H9 (cell line): ENCODE results near the gene OXCT1. TPM values are rescaled to one million over a fixed set of nuclear protein-coding genes. Genes with fewer than 3 reads are reported as not detected.

Experiments used
- DNase-seq: peaks from one replicate; pipeline ENCODE4 v3.0.0-alpha.2; 2017
- H2AFZ ChIP-seq: one replicate; pipeline ENCODE4 v1.6.1; 2013; ENCODE audit warnings: mild to moderate bottlenecking, low read length, control low read depth, moderate library complexity
- H2AK5ac ChIP-seq: 2 replicates; pipeline ENCODE4 v1.6.1; 2013; ENCODE audit warnings: low read length, control low read depth, mixed read lengths; ENCODE audit not compliant: insufficient read length
- H2BK120ac ChIP-seq: one replicate; pipeline ENCODE4 v1.6.1; 2013; ENCODE audit warnings: low read depth, mild to moderate bottlenecking, low read length, control low read depth, inconsistent platforms; ENCODE audit not compliant: poor library complexity, severe bottlenecking
- H2BK12ac ChIP-seq: 2 replicates; pipeline ENCODE4 v1.6.1; 2013; ENCODE audit warnings: low read length, control low read depth, mixed read lengths, low read depth; ENCODE audit not compliant: insufficient read length
- H2BK15ac ChIP-seq: 2 replicates; pipeline ENCODE4 v1.6.1; 2013; ENCODE audit warnings: low read depth, low read length, control low read depth
- H2BK20ac ChIP-seq: one replicate; pipeline ENCODE4 v1.6.1; 2013; ENCODE audit warnings: low read depth, mild to moderate bottlenecking, low read length, control low read depth, inconsistent platforms; ENCODE audit not compliant: poor library complexity, severe bottlenecking
- H2BK5ac ChIP-seq: 2 replicates; pipeline ENCODE4 v1.6.1; 2013; ENCODE audit warnings: low read length, control low read depth, mixed read lengths; ENCODE audit not compliant: insufficient read length
- H3K14ac ChIP-seq: 2 replicates; pipeline ENCODE4 v1.6.1; 2013; ENCODE audit warnings: low read length, control low read depth; ENCODE audit not compliant: insufficient read depth
- H3K18ac ChIP-seq: 2 replicates; pipeline ENCODE4 v1.6.1; 2013; ENCODE audit warnings: low read depth, mild to moderate bottlenecking, mixed read lengths, low read length, control low read depth; ENCODE audit not compliant: insufficient read length
- H3K23ac ChIP-seq: 2 replicates; pipeline ENCODE4 v1.6.1; 2013; ENCODE audit warnings: low read length, control low read depth, mixed read lengths, low read depth; ENCODE audit not compliant: insufficient read length
- H3K23me2 ChIP-seq: 2 replicates; pipeline ENCODE4 v1.6.1; 2013; ENCODE audit warnings: low read depth, mild to moderate bottlenecking, mixed read lengths, low read length, control low read depth; ENCODE audit not compliant: insufficient read length, poor library complexity, severe bottlenecking
- H3K27ac ChIP-seq: 2 replicates; pipeline ENCODE4 v1.5.1; 2013; ENCODE audit warnings: low read length, control low read depth, mixed read lengths, low read depth; ENCODE audit not compliant: insufficient read length
- H3K27me3 ChIP-seq: 2 replicates; pipeline ENCODE4 v1.6.1; 2013; ENCODE audit warnings: low read length, control low read depth, inconsistent platforms; ENCODE audit not compliant: insufficient read depth
- H3K4ac ChIP-seq: 2 replicates; pipeline ENCODE4 v1.6.1; 2013; ENCODE audit warnings: low read depth, mild to moderate bottlenecking, control low read depth, inconsistent platforms, low read length, moderate library complexity
- H3K4me1 ChIP-seq: 2 replicates; pipeline ENCODE4 v1.6.1; 2013; ENCODE audit warnings: low read length, control low read depth, inconsistent platforms; ENCODE audit not compliant: insufficient read depth
- H3K4me2 ChIP-seq: 2 replicates; pipeline ENCODE4 v1.6.1; 2013; ENCODE audit warnings: low read length, control low read depth, mixed read lengths; ENCODE audit not compliant: insufficient read length, insufficient read depth
- H3K56ac ChIP-seq: 2 replicates; pipeline ENCODE4 v1.6.1; 2013; ENCODE audit warnings: low read depth, mild to moderate bottlenecking, mixed read lengths, low read length, control low read depth; ENCODE audit not compliant: insufficient read length
- H3K79me1 ChIP-seq: 2 replicates; pipeline ENCODE4 v1.6.1; 2013; ENCODE audit warnings: low read depth, mild to moderate bottlenecking, moderate library complexity, low read length, control low read depth, inconsistent platforms; ENCODE audit not compliant: insufficient read depth, poor library complexity, severe bottlenecking
- H3K79me2 ChIP-seq: 2 replicates; pipeline ENCODE4 v1.6.1; 2013; ENCODE audit warnings: low read length, control low read depth, inconsistent platforms; ENCODE audit not compliant: insufficient read depth
- H3K9ac ChIP-seq: 2 replicates; pipeline ENCODE4 v1.6.1; 2013; ENCODE audit warnings: low read length, control low read depth, mixed read lengths; ENCODE audit not compliant: insufficient read length; ENCODE audit errors: extremely low read depth
- H3K9me3 ChIP-seq: one replicate; pipeline ENCODE4 v1.6.1; 2013; ENCODE audit warnings: low read depth, low read length, inconsistent platforms; ENCODE audit not compliant: control insufficient read depth
- H3T11ph ChIP-seq: one replicate; pipeline ENCODE4 v1.6.1; 2013; ENCODE audit warnings: mild to moderate bottlenecking, low read length, control low read depth, inconsistent platforms
- H4K20me1 ChIP-seq: one replicate; pipeline ENCODE4 v1.6.1; 2013; ENCODE audit not compliant: control insufficient read depth, insufficient read length, insufficient read depth
- H4K5ac ChIP-seq: 2 replicates; pipeline ENCODE4 v1.6.1; 2013; ENCODE audit warnings: low read depth, mild to moderate bottlenecking, mixed read lengths, low read length, control low read depth; ENCODE audit not compliant: insufficient read length
- H4K8ac ChIP-seq: replicated peaks from 2 replicates; pipeline ENCODE4 v1.6.1; 2013; ENCODE audit warnings: low read length, control low read depth, mixed read lengths, low read depth; ENCODE audit not compliant: insufficient read length
- H4K91ac ChIP-seq: 2 replicates; pipeline ENCODE4 v1.6.1; 2013; ENCODE audit warnings: low read depth, mild to moderate bottlenecking, moderate library complexity, mixed read lengths, low read length, control low read depth; ENCODE audit not compliant: insufficient read length
- H3K27ac Mint-ChIP-seq, 3 experiments: 2 replicates in 2 of 3; 3 replicates in 1 of 3; pipeline ENCODE4 v1.8.0; 2020 to 2021; ENCODE audit warnings: mixed read lengths in 3 of 3, mild to moderate bottlenecking in 1 of 3, moderate library complexity in 1 of 3
- H3K27me3 Mint-ChIP-seq: 2 replicates; pipeline ENCODE4 v1.8.0; 2021; ENCODE audit warnings: low read depth, mild to moderate bottlenecking, moderate library complexity, mixed read lengths
- H3K36me3 Mint-ChIP-seq, 3 experiments: 2 replicates in 2 of 3; 3 replicates in 1 of 3; pipeline ENCODE4 v1.8.0; 2020 to 2021; ENCODE audit warnings: low read depth in 3 of 3, mixed read lengths in 3 of 3; ENCODE audit not compliant: insufficient read depth in 1 of 3
- H3K4me1 Mint-ChIP-seq, 2 experiments: 2 replicates each; pipeline ENCODE4 v1.8.0; 2020; ENCODE audit warnings: mixed read lengths in 2 of 2
- H3K4me3 Mint-ChIP-seq, 2 experiments: 2 replicates in 1 of 2; 3 replicates in 1 of 2; pipeline ENCODE4 v1.8.0; 2020 to 2021; ENCODE audit warnings: mild to moderate bottlenecking in 2 of 2, mixed read lengths in 2 of 2, moderate library complexity in 1 of 2
- H3K9me3 Mint-ChIP-seq, 2 experiments: 2 replicates in 1 of 2; 3 replicates in 1 of 2; pipeline ENCODE4 v1.8.0; 2020; ENCODE audit warnings: mild to moderate bottlenecking in 2 of 2, mixed read lengths in 2 of 2, moderate library complexity in 1 of 2
- CTCF ChIP-seq: fragments of 200-600 bp; sonication (generic); conservative IDR thresholded peaks from 3 replicates; pipeline ENCODE4 v1.8.0; 2021; ENCODE audit warnings: antibody characterized with exemption, mild to moderate bottlenecking
- total RNA-seq: library from RNA; stranded (reverse); gene quantifications from 2 replicates; pipeline ENCODE4 v1.2.1, GENCODE V29; 2021

The OXCT1 gene
- total RNA-seq, 1 experiment from 2014 or later = 25.6 TPM

GRCh38 chr5:41863871-41864486, 6.2 kb downstream of the OXCT1 start:
- H3K79me2 ChIP-seq = no peaks in the 10 kb centered on the region
- H2AFZ ChIP-seq = no peak overlapping the region
- H3K9me3 Mint-ChIP-seq = no peaks in the 10 kb centered on the region
- no peak overlapping the region for H2BK120ac ChIP-seq
- no peaks in the 10 kb centered on the region for H4K20me1 ChIP-seq
- no peak overlapping the region for H4K8ac ChIP-seq
- no peak overlapping the region for H2BK12ac ChIP-seq
- H4K91ac ChIP-seq = no peak overlapping the region
- H3K4me1 Mint-ChIP-seq = peaks cover 8% of the 10 kb centered on the region in 2 experiments
- no peaks in the 10 kb centered on the region for H3K9me3 ChIP-seq
- H3K14ac ChIP-seq = no peak overlapping the region
- no peak overlapping the region for H3K4ac ChIP-seq
- no peak overlapping the region for H3K27ac ChIP-seq
- H2BK5ac ChIP-seq = no peak overlapping the region
- no peak overlapping the region for H3K4me2 ChIP-seq
- no peak overlapping the region for H3K23ac ChIP-seq
- no peak for TF ChIP-seq CTCF
- no peak overlapping the region for H3T11ph ChIP-seq
- no peak overlapping the region for H3K18ac ChIP-seq
- peaks cover under 1% of the 10 kb centered on the region; the same call in 1 of the 2 replicates for H3K27me3 Mint-ChIP-seq
- no peak overlapping the region for H2BK15ac ChIP-seq
- H3K36me3 Mint-ChIP-seq = peaks cover 3 to 14% (median 5%) of the 10 kb centered on the region in 3 experiments; a peak in 5 of 7 replicates
- no peaks in the 10 kb centered on the region for H3K79me1 ChIP-seq
- no peak overlapping the region for H3K27ac Mint-ChIP-seq
- no peak overlapping the region for H2AK5ac ChIP-seq
- H2BK20ac ChIP-seq = no peak overlapping the region
- H3K4me1 ChIP-seq = no peaks in the 10 kb centered on the region
- no peaks in the 10 kb centered on the region for H3K27me3 ChIP-seq
- no peak overlapping the region for H4K5ac ChIP-seq
- DNase-seq = no peak
- no peak overlapping the region for H3K56ac ChIP-seq
- H3K23me2 ChIP-seq = no peaks in the 10 kb centered on the region
- no peak overlapping the region for H3K9ac ChIP-seq
- H3K4me3 Mint-ChIP-seq = no peak overlapping the region
